ENCODE results near the gene TMEM60.

The TMEM60 gene

GRCh38 chr7:77770316-77770715 is 27.9 kb downstream of the TMEM60 start:
- DNase-seq (ENCODE audit: low read depth), result no peak

- DNase-seq (ENCODE audit: low read depth), result no peak
Observed at GRCh38 chr7:77766801-77767605, 31.2 kb downstream of the TMEM60 start.

- DNase-seq (ENCODE audit: low read depth), result no peak
Observed at GRCh38 chr7:77765906-77766800, 32.1 kb downstream of the TMEM60 start.

GRCh38 chr7:77765481-77765880 is 32.8 kb downstream of the TMEM60 start:
- no peak for DNase-seq (ENCODE audit: low read depth)

GRCh38 chr7:77760809-77761453 is 37.3 kb downstream of the TMEM60 start:
- no peak for DNase-seq (ENCODE audit: low read depth)

- peak; percentile 38 for DNase-seq (ENCODE audit: low read depth)
Observed at GRCh38 chr7:77759294-77759889, 38.8 kb downstream of the TMEM60 start.

GRCh38 chr7:77757589-77757988 is 40.6 kb downstream of the TMEM60 start:
- no peak for DNase-seq (ENCODE audit: low read depth)

GRCh38 chr7:77753173-77753572 is 45.1 kb downstream of the TMEM60 start:
- no peak for DNase-seq (ENCODE audit: low read depth)

- no peak for DNase-seq (ENCODE audit: low read depth)
Observed at GRCh38 chr7:77752016-77752415, 46.2 kb downstream of the TMEM60 start.

GRCh38 chr7:77747718-77748117 is 50.5 kb downstream of the TMEM60 start:
- no peak for DNase-seq (ENCODE audit: low read depth)

GRCh38 chr7:77747178-77747577 is 51.1 kb downstream of the TMEM60 start:
- no peak for DNase-seq (ENCODE audit: low read depth)

- no peak for DNase-seq (ENCODE audit: low read depth)
Observed at GRCh38 chr7:77746824-77747165, 51.4 kb downstream of the TMEM60 start.

GRCh38 chr7:77746164-77746823 is 51.9 kb downstream of the TMEM60 start:
- no peak for DNase-seq (ENCODE audit: low read depth)

- no peak for DNase-seq (ENCODE audit: low read depth)
Observed at GRCh38 chr7:77745746-77746145, 52.5 kb downstream of the TMEM60 start.

Data from activated T-cell treated with anti-CD3 and anti-CD28 coated beads for 48 hours (primary cell).